Epithelial cell of prostate (primary cell): ENCODE results near the gene VWA1.
"Not testable (repeated sequence)": the region's sequence is repeated elsewhere in the genome, so short reads cannot be mapped to it uniquely, and the experiment has no call there.

Source experiments
- DNase-seq: peaks from one replicate; pipeline ENCODE4 v3.0.0-alpha.2; 2011; ENCODE audit warnings: low read depth, low spot score
- H3K27ac ChIP-seq: fragments of 450-650 bp; 2 replicates; pipeline ENCODE4 v1.5.1; 2017; ENCODE audit warnings: mild to moderate bottlenecking

Gene VWA1

GRCh38 chr1:1433804-1434130 is 1.7 kb upstream of the VWA1 start:
- peak overlapping the region; percentile 93 for H3K27ac ChIP-seq
- DNase-seq: no peak

GRCh38 chr1:1434131-1434823 is 1.2 kb upstream of the VWA1 start:
- DNase-seq: no peak
- peak overlapping the region; percentile 93 for H3K27ac ChIP-seq

GRCh38 chr1:1434824-1435105 is 725 bp upstream of the VWA1 start:
- DNase-seq: no peak
- peak overlapping the region; percentile 93 for H3K27ac ChIP-seq

GRCh38 chr1:1435911-1436629 is 580 bp downstream of the VWA1 start:
- no peak for DNase-seq
- no peak overlapping the region for H3K27ac ChIP-seq

GRCh38 chr1:1436630-1437032 is 1.1 kb downstream of the VWA1 start:
- no peak for DNase-seq
- H3K27ac ChIP-seq: no peak overlapping the region

- H3K27ac ChIP-seq: no peak overlapping the region
- no peak for DNase-seq
Measured at GRCh38 chr1:1437033-1437903, 1.8 kb downstream of the VWA1 start.

- no peak for DNase-seq
- no peak overlapping the region for H3K27ac ChIP-seq
Measured at GRCh38 chr1:1437904-1438376, 2.5 kb downstream of the VWA1 start.

- DNase-seq: no peak
- H3K27ac ChIP-seq: no peak overlapping the region
Measured at GRCh38 chr1:1438531-1439381, 3.3 kb downstream of the VWA1 start.

GRCh38 chr1:1439546-1440261 is 4.2 kb downstream of the VWA1 start:
- H3K27ac ChIP-seq: no peak overlapping the region
- no peak for DNase-seq

- H3K27ac ChIP-seq: no peak overlapping the region
- DNase-seq: no peak
Measured at GRCh38 chr1:1440262-1441001, 4.9 kb downstream of the VWA1 start.

- DNase-seq: no peak
- H3K27ac ChIP-seq: no peak overlapping the region
Measured at GRCh38 chr1:1441002-1441888, 5.8 kb downstream of the VWA1 start.

- no peak overlapping the region for H3K27ac ChIP-seq
- DNase-seq: no peak
Measured at GRCh38 chr1:1442069-1442770, 6.7 kb downstream of the VWA1 start.

- not testable (repeated sequence) for H3K27ac ChIP-seq, DNase-seq
Measured at GRCh38 chr1:1446631-1447030, 11.1 kb downstream of the VWA1 start.

GRCh38 chr1:1449099-1449739 is 13.7 kb downstream of the VWA1 start, which contains the start of gene ATAD3C:
ATAD3C (plus strand) TSS chr1:1449689; CDS start chr1:1450684, 995 bp downstream.
- no peak for DNase-seq
- no peak within 1 kb of the TSS for H3K27ac ChIP-seq

- not testable (repeated sequence) for H3K27ac ChIP-seq, DNase-seq
Measured at GRCh38 chr1:1450616-1451015, 15.1 kb downstream of the VWA1 start.

- no peak for DNase-seq
- H3K27ac ChIP-seq: no peak overlapping the region
Measured at GRCh38 chr1:1451696-1452364, 16.3 kb downstream of the VWA1 start.
